ENCODE results near the gene DEPDC1. TPM values are rescaled to one million over a fixed set of nuclear protein-coding genes. Genes with fewer than 3 reads are reported as not detected.

Gene DEPDC1
- total RNA-seq, 8 experiments from 2014 or later: 0.15 to 19.8 (median 2.1) TPM

- in situ Hi-C loops (cut with MboI; ENCODE audit: low pct_unique_long_range_greater_than_20kb in 2 of 9, low sequenced_read_pairs in 9 of 9, unreplicated experiment in 9 of 9): loop anchor here in 1 of 9 experiments (25.0 kb wide), 1 partner anchor 1651 kb away; no protein-coding TSS in a partner anchor
- no peak for ATAC-seq (replicated peaks in 6 of 8)
- no peaks in the 10 kb centered on the region for H3K4me1 ChIP-seq (replicated peaks in 1 of 2)
- H3K27ac ChIP-seq: no peak overlapping the region
- 47 to 100% (median 84%) methylated on average over 1 to 4 of the region's 4 CpGs for WGBS, 10 experiments
- H3K4me3 ChIP-seq: no peak overlapping the region
Observed at GRCh38 chr1:68460935-68461334, 35.9 kb downstream of the DEPDC1 start.

GRCh38 chr1:68459796-68460195, 37.1 kb downstream of the DEPDC1 start:
- 60 to 100% (median 83%) methylated on average over 1 of the region's 1 CpG; no CpG with 5 or more reads in 2 of the 10 experiments for WGBS, 10 experiments

GRCh38 chr1:68459091-68459490, 37.8 kb downstream of the DEPDC1 start:
- H3K4me1 ChIP-seq (replicated peaks in 1 of 2): no peaks in the 10 kb centered on the region
- in situ Hi-C loops (cut with MboI; ENCODE audit: low pct_unique_long_range_greater_than_20kb in 2 of 9, low sequenced_read_pairs in 9 of 9, unreplicated experiment in 9 of 9): loop anchor here in 1 of 9 experiments (25.0 kb wide), 1 partner anchor 1653 kb away; no protein-coding TSS in a partner anchor
- no peak overlapping the region for H3K27ac ChIP-seq
- ATAC-seq (replicated peaks in 6 of 8): no peak
- WGBS, 10 experiments: 0 to 93% (median 74%) methylated on average over 1 to 2 of the region's 2 CpGs
- H3K4me3 ChIP-seq: no peak overlapping the region

More at GRCh38 chr1:68459796-68460195, 37.1 kb downstream of the DEPDC1 start:
- Histone ChIP-seq H3K4me3 (no peak overlapping the region), H3K4me1 (replicated peaks in 1 of 2) (no peaks in the 10 kb centered on the region), H3K27ac (no peak overlapping the region)
- no peak for ATAC-seq (replicated peaks in 6 of 8)
- in situ Hi-C loops (cut with MboI; ENCODE audit: low pct_unique_long_range_greater_than_20kb in 2 of 9, low sequenced_read_pairs in 9 of 9, unreplicated experiment in 9 of 9): loop anchor here in 1 of 9 experiments (25.0 kb wide), 1 partner anchor 1653 kb away; no protein-coding TSS in a partner anchor

- 78 to 100% (median 89%) methylated on average over 1 of the region's 1 CpG; no CpG with 5 or more reads in 5 of the 10 experiments for WGBS, 10 experiments
- Histone ChIP-seq H3K27ac (no peak overlapping the region), H3K4me1 (replicated peaks in 1 of 2) (no peaks in the 10 kb centered on the region), H3K4me3 (no peak overlapping the region)
- in situ Hi-C loops (cut with MboI; ENCODE audit: low pct_unique_long_range_greater_than_20kb in 2 of 9, low sequenced_read_pairs in 9 of 9, unreplicated experiment in 9 of 9): loop anchor here in 1 of 9 experiments (25.0 kb wide), 1 partner anchor 1656 kb away; no protein-coding TSS in a partner anchor
- no peak for ATAC-seq (replicated peaks in 6 of 8)
Observed at GRCh38 chr1:68456202-68456601, 40.7 kb downstream of the DEPDC1 start.

- in situ Hi-C loops (cut with MboI; ENCODE audit: low pct_unique_long_range_greater_than_20kb in 2 of 9, low sequenced_read_pairs in 9 of 9, unreplicated experiment in 9 of 9): loop anchor here in 1 of 9 experiments (25.0 kb wide), 1 partner anchor 1658 kb away; no protein-coding TSS in a partner anchor
- H3K4me3 ChIP-seq: no peak overlapping the region
- WGBS, 10 experiments: 40 to 100% (median 87%) methylated on average over 1 to 2 of the region's 2 CpGs; no CpG with 5 or more reads in 2 of the 10 experiments
- ATAC-seq (replicated peaks in 6 of 8): no peak
- no peak overlapping the region for H3K27ac ChIP-seq
- peaks cover 0 to 6% of the 10 kb centered on the region in 2 donors for H3K4me1 ChIP-seq (replicated peaks in 1 of 2)
Observed at GRCh38 chr1:68454534-68454933, 42.3 kb downstream of the DEPDC1 start.

- ATAC-seq (replicated peaks in 6 of 8): no peak
- H3K4me1 ChIP-seq (replicated peaks in 1 of 2): peaks cover 0 to 7% of the 10 kb centered on the region in 2 donors
- 70 to 100% (median 83%) methylated on average over 3 to 8 of the region's 8 CpGs; no CpG with 5 or more reads in 1 of the 10 experiments for WGBS, 10 experiments
- H3K4me3 ChIP-seq: no peak overlapping the region
- no peak overlapping the region for H3K27ac ChIP-seq
- in situ Hi-C loops (cut with MboI; ENCODE audit: low pct_unique_long_range_greater_than_20kb in 2 of 9, low sequenced_read_pairs in 9 of 9, unreplicated experiment in 9 of 9): loop anchor here in 1 of 9 experiments (25.0 kb wide), 1 partner anchor 1659 kb away; no protein-coding TSS in a partner anchor
Observed at GRCh38 chr1:68453060-68453670, 43.7 kb downstream of the DEPDC1 start.

GRCh38 chr1:68449901-68450300, 47.0 kb downstream of the DEPDC1 start, which contains the start of gene RPE65:
TSS of gene RPE65 (minus strand) at chr1:68449954. CDS start at chr1:68449905, 49 bp downstream.
- in situ Hi-C loops (cut with MboI; ENCODE audit: low pct_unique_long_range_greater_than_20kb in 2 of 9, low sequenced_read_pairs in 9 of 9, unreplicated experiment in 9 of 9): loop anchor here in 2 of 9 experiments (25.0 kb wide), 2 partner anchors 338 to 1662 kb away; no protein-coding TSS in a partner anchor
- peaks cover 0 to 7% of the 10 kb centered on the region in 2 donors for H3K4me1 ChIP-seq (replicated peaks in 1 of 2)
- H3K4me3 ChIP-seq: no peak within 1 kb of the TSS
- no peak within 1 kb of the TSS for H3K27ac ChIP-seq
- WGBS, 10 experiments: 33 to 80% (median 54%) methylated on average over 1 of the region's 1 CpG; no CpG with 5 or more reads in 6 of the 10 experiments
- peak in 2 of 8 experiments; percentile 23 to 64 for ATAC-seq (replicated peaks in 6 of 8)

GRCh38 chr1:68448365-68448764, 48.5 kb downstream of the DEPDC1 start:
- 29 to 100% (median 82%) methylated on average over 1 to 7 of the region's 7 CpGs; no CpG with 5 or more reads in 2 of the 10 experiments for WGBS, 10 experiments
- no peak overlapping the region for H3K27ac ChIP-seq
- ATAC-seq (replicated peaks in 6 of 8): no peak
- H3K4me3 ChIP-seq: no peak overlapping the region
- in situ Hi-C loops (cut with MboI; ENCODE audit: low pct_unique_long_range_greater_than_20kb in 2 of 9, low sequenced_read_pairs in 9 of 9, unreplicated experiment in 9 of 9): loop anchor here in 1 of 9 experiments (25.0 kb wide), 1 partner anchor 336 kb away; no protein-coding TSS in a partner anchor
- peaks cover 0 to 7% of the 10 kb centered on the region in 2 donors for H3K4me1 ChIP-seq (replicated peaks in 1 of 2)

GRCh38 chr1:68445709-68446108, 51.2 kb downstream of the DEPDC1 start:
- no peak overlapping the region for H3K27ac ChIP-seq
- WGBS, 10 experiments: 31 to 79% (median 60%) methylated on average over 1 to 6 of the region's 6 CpGs; no CpG with 5 or more reads in 1 of the 10 experiments
- peak in 3 of 8 experiments; percentile 33 to 55 (median 40) for ATAC-seq (replicated peaks in 6 of 8)
- H3K4me1 ChIP-seq (replicated peaks in 1 of 2): peaks cover 0 to 7% of the 10 kb centered on the region in 2 donors
- H3K4me3 ChIP-seq: no peak overlapping the region
- in situ Hi-C loops (cut with MboI; ENCODE audit: low pct_unique_long_range_greater_than_20kb in 2 of 9, low sequenced_read_pairs in 9 of 9, unreplicated experiment in 9 of 9): loop anchor here in 1 of 9 experiments (25.0 kb wide), 1 partner anchor 333 kb away; no protein-coding TSS in a partner anchor

- WGBS, 10 experiments: 46 to 100% (median 93%) methylated on average over 1 to 5 of the region's 5 CpGs; no CpG with 5 or more reads in 1 of the 10 experiments
- no peak overlapping the region for H3K4me3 ChIP-seq
- in situ Hi-C loops (cut with MboI; ENCODE audit: low pct_unique_long_range_greater_than_20kb in 2 of 9, low sequenced_read_pairs in 9 of 9, unreplicated experiment in 9 of 9): loop anchor here in 1 of 9 experiments (25.0 kb wide), 1 partner anchor 331 kb away; no protein-coding TSS in a partner anchor
- no peaks in the 10 kb centered on the region for H3K4me1 ChIP-seq (replicated peaks in 1 of 2)
- peak in 4 of 8 experiments; percentile 61 to 94 (median 88) for ATAC-seq (replicated peaks in 6 of 8)
- no peak overlapping the region for H3K27ac ChIP-seq
Observed at GRCh38 chr1:68442822-68443556, 53.9 kb downstream of the DEPDC1 start.

- ATAC-seq (replicated peaks in 6 of 8): no peak
Observed at GRCh38 chr1:68442006-68442405, 54.9 kb downstream of the DEPDC1 start.

GRCh38 chr1:68438310-68438709, 58.6 kb downstream of the DEPDC1 start:
- 80 to 100% (median 84%) methylated on average over 1 to 3 of the region's 3 CpGs; no CpG with 5 or more reads in 3 of the 10 experiments for WGBS, 10 experiments
- in situ Hi-C loops (cut with MboI; ENCODE audit: low pct_unique_long_range_greater_than_20kb in 2 of 9, low sequenced_read_pairs in 9 of 9, unreplicated experiment in 9 of 9): loop anchor here in 1 of 9 experiments (25.0 kb wide), 1 partner anchor 326 kb away; no protein-coding TSS in a partner anchor
- no peak for ATAC-seq (replicated peaks in 6 of 8)
- no peak overlapping the region for H3K4me3 ChIP-seq
- H3K4me1 ChIP-seq (replicated peaks in 1 of 2): no peaks in the 10 kb centered on the region
- no peak overlapping the region for H3K27ac ChIP-seq

More at GRCh38 chr1:68442006-68442405, 54.9 kb downstream of the DEPDC1 start:
- H3K27ac ChIP-seq: no peak overlapping the region
- H3K4me3 ChIP-seq: no peak overlapping the region
- H3K4me1 ChIP-seq (replicated peaks in 1 of 2): no peaks in the 10 kb centered on the region
- in situ Hi-C loops (cut with MboI; ENCODE audit: low pct_unique_long_range_greater_than_20kb in 2 of 9, low sequenced_read_pairs in 9 of 9, unreplicated experiment in 9 of 9): loop anchor here in 1 of 9 experiments (25.0 kb wide), 1 partner anchor 330 kb away; no protein-coding TSS in a partner anchor
- WGBS, 10 experiments: 66 to 100% (median 92%) methylated on average over 1 to 4 of the region's 4 CpGs; no CpG with 5 or more reads in 3 of the 10 experiments
